IMR-90 (cell line): Measurements from ENCODE around the gene SIRPG. TPM values are rescaled to one million over a fixed set of nuclear protein-coding genes. Genes with fewer than 3 reads are reported as not detected.

Experiments used
- ATAC-seq: fragments of 200-7000 bp; cut with Tn5 transposase; 2 replicates; pipeline ENCODE4 v1.9.1; 2020; ENCODE audit warnings: low read depth, mild to moderate bottlenecking, moderate library complexity
- BruUV-seq: library from RNA; stranded (reverse); fragments of 400-500 nt; replicated peaks from 2 replicates; lab custom pipeline; 2021; lab: Mats Ljungman, UMichigan
- CTCF ChIA-PET: fragments of 300-600 bp; formaldehyde crosslinking; extraction: SDS; loops from one replicate; lab custom pipeline; 2021; ENCODE audit warnings: antibody characterized with exemption; lab: Yijun Ruan, JAX
- POLR2A ChIA-PET: fragments of 300-600 bp; sonication (Branson Sonifier 250); formaldehyde crosslinking; loops from one replicate; lab custom pipeline; 2022; ENCODE audit warnings: antibody characterized with exemption; ENCODE audit not compliant: unreplicated experiment; lab: Charles Lee
- DNase-seq: peaks from one replicate; pipeline ENCODE4 v3.0.0; 2013
- H2AFZ ChIP-seq: replicated peaks from 2 replicates; pipeline ENCODE3; 2013; ENCODE audit warnings: low read length, mild to moderate bottlenecking; ENCODE audit not compliant: poor library complexity
- H2AK5ac ChIP-seq: 2 replicates; pipeline ENCODE4 v1.6.1; 2013; ENCODE audit warnings: low read depth, low read length, inconsistent platforms
- H2AK9ac ChIP-seq: replicated peaks from 2 replicates; pipeline ENCODE3; 2013; ENCODE audit warnings: mild to moderate bottlenecking, low read depth, low read length, moderate library complexity; ENCODE audit not compliant: poor library complexity
- H2BK120ac ChIP-seq: 2 replicates; pipeline ENCODE4 v1.6.1; 2013; ENCODE audit warnings: low read depth, low read length, inconsistent platforms
- H2BK15ac ChIP-seq: 3 replicates; pipeline ENCODE4 v1.6.1; 2013; ENCODE audit warnings: low read depth, low read length, inconsistent platforms
- H2BK20ac ChIP-seq: 2 replicates; pipeline ENCODE4 v1.6.1; 2013; ENCODE audit warnings: low read depth, mild to moderate bottlenecking, inconsistent platforms, low read length, moderate library complexity
- H2BK5ac ChIP-seq: 2 replicates; pipeline ENCODE4 v1.6.1; 2013; ENCODE audit warnings: mild to moderate bottlenecking, low read depth, low read length, inconsistent platforms; ENCODE audit not compliant: poor library complexity, severe bottlenecking
- H3K14ac ChIP-seq: replicated peaks from 2 replicates; pipeline ENCODE4 v1.6.1; 2013; ENCODE audit warnings: low read depth, low read length, inconsistent platforms
- H3K18ac ChIP-seq: 2 replicates; pipeline ENCODE4 v1.6.1; 2013; ENCODE audit warnings: low read depth, low read length, control low read depth
- H3K23ac ChIP-seq: 2 replicates; pipeline ENCODE4 v1.6.1; 2013; ENCODE audit warnings: low read depth, low read length, inconsistent platforms
- H3K27ac ChIP-seq: 2 replicates; pipeline ENCODE4 v1.5.1; 2013; ENCODE audit warnings: mild to moderate bottlenecking, control low read depth, low read length; ENCODE audit not compliant: insufficient read depth
- H3K27me3 ChIP-seq: 2 replicates; pipeline ENCODE4 v1.6.1; 2013; ENCODE audit warnings: low read length; ENCODE audit not compliant: control insufficient read depth, insufficient read depth
- H3K36me3 ChIP-seq: 2 replicates; pipeline ENCODE4 v1.6.1; 2013; ENCODE audit warnings: low read length, mixed read lengths; ENCODE audit not compliant: control insufficient read depth, insufficient read depth
- H3K4ac ChIP-seq: 2 replicates; pipeline ENCODE4 v1.6.1; 2013; ENCODE audit warnings: low read depth, low read length, inconsistent platforms
- H3K4me1 ChIP-seq: 2 replicates; pipeline ENCODE4 v1.6.1; 2013; ENCODE audit warnings: low read length, mixed read lengths; ENCODE audit not compliant: control insufficient read depth, insufficient read depth
- H3K4me2 ChIP-seq: 2 replicates; pipeline ENCODE4 v1.6.1; 2013; ENCODE audit warnings: low read depth, mild to moderate bottlenecking, control low read depth, low read length, moderate library complexity
- H3K4me3 ChIP-seq: 2 replicates; pipeline ENCODE4 v1.5.1; 2013; ENCODE audit warnings: low read depth, mild to moderate bottlenecking, control low read depth, low read length, moderate library complexity; ENCODE audit not compliant: insufficient read depth
- H3K56ac ChIP-seq: 2 replicates; pipeline ENCODE4 v1.6.1; 2013; ENCODE audit warnings: low read length, inconsistent platforms; ENCODE audit not compliant: insufficient read depth; ENCODE audit errors: extremely low read depth
- H3K79me1 ChIP-seq, 2 experiments: 2 replicates each; pipeline ENCODE4 v1.6.1; 2013; ENCODE audit warnings: low read length in 2 of 2, inconsistent platforms in 1 of 2, low read depth in 1 of 2
- H3K9ac ChIP-seq: 2 replicates; pipeline ENCODE4 v1.6.1; 2013; ENCODE audit warnings: low read depth, low read length, control low read depth
- H3K9me1 ChIP-seq: 2 replicates; pipeline ENCODE4 v1.6.1; 2013; ENCODE audit warnings: low read length, inconsistent platforms; ENCODE audit not compliant: insufficient read depth
- H3K9me3 ChIP-seq: 2 replicates; pipeline ENCODE4 v1.6.1; 2013; ENCODE audit warnings: low read length; ENCODE audit not compliant: control insufficient read depth, insufficient read depth
- H4K20me1 ChIP-seq: 2 replicates; pipeline ENCODE4 v1.6.1; 2013; ENCODE audit warnings: low read length, inconsistent platforms; ENCODE audit not compliant: insufficient read depth
- H4K5ac ChIP-seq: 2 replicates; pipeline ENCODE4 v1.6.1; 2013; ENCODE audit warnings: mild to moderate bottlenecking, low read depth, low read length, control low read depth
- H4K8ac ChIP-seq, 2 experiments: 2 replicates each; pipeline ENCODE4 v1.6.1; 2013; ENCODE audit warnings: low read depth in 2 of 2, low read length in 2 of 2, control low read depth in 1 of 2, inconsistent platforms in 1 of 2
- H4K91ac ChIP-seq: 2 replicates; pipeline ENCODE4 v1.6.1; 2013; ENCODE audit warnings: low read depth, low read length, inconsistent platforms; ENCODE audit not compliant: insufficient read depth
- BHLHE40 ChIP-seq: fragments of 150-350 bp; IDR thresholded peaks from 2 replicates; pipeline ENCODE4 v1.6.1; 2016; ENCODE audit warnings: mild to moderate bottlenecking, low read depth, low read length
- CEBPB ChIP-seq: IDR thresholded peaks from 2 replicates; pipeline ENCODE4 v1.6.1; 2012; ENCODE audit warnings: low read depth, low read length, improper control_type of control experiment
- CHD1 ChIP-seq: IDR thresholded peaks from 2 replicates; pipeline ENCODE4 v1.6.1; 2012; ENCODE audit warnings: low read depth, low read length, improper control_type of control experiment
- FOS ChIP-seq: fragments of 150-350 bp; IDR thresholded peaks from 2 replicates; pipeline ENCODE4 v1.6.1; 2016; ENCODE audit warnings: low read depth, low read length
- MAZ ChIP-seq: IDR thresholded peaks from 2 replicates; pipeline ENCODE4 v1.6.1; 2012; ENCODE audit warnings: low read depth, mild to moderate bottlenecking, low read length, improper control_type of control experiment, moderate library complexity, borderline replicate concordance
- POLR2A ChIP-seq: IDR thresholded peaks from 2 replicates; pipeline ENCODE4 v1.6.1; 2012; ENCODE audit warnings: mild to moderate bottlenecking, low read depth, low read length
- RAD21 ChIP-seq: IDR thresholded peaks from 2 replicates; pipeline ENCODE4 v1.6.1; 2012; ENCODE audit warnings: low read length, improper control_type of control experiment
- RCOR1 ChIP-seq: IDR thresholded peaks from 2 replicates; pipeline ENCODE4 v1.6.1; 2012; ENCODE audit warnings: mild to moderate bottlenecking, low read length, improper control_type of control experiment; ENCODE audit not compliant: insufficient replicate concordance
- RFX5 ChIP-seq: IDR thresholded peaks from 2 replicates; pipeline ENCODE4 v1.8.0; 2012; ENCODE audit warnings: low read depth, mild to moderate bottlenecking, low read length, moderate library complexity
- SMC3 ChIP-seq: fragments of 150-350 bp; IDR thresholded peaks from 2 replicates; pipeline ENCODE4 v1.6.1; 2016; ENCODE audit warnings: low read depth, mild to moderate bottlenecking, antibody characterized with exemption, low read length, moderate library complexity
- WGBS, 2 experiments: methylation state at CpG; one replicate each; pipeline versions ENCODE4 v1.1.5 to v1.1.7; 2013; ENCODE audit warnings: missing lambda C conversion rate in 2 of 2; ENCODE audit not compliant: insufficient read length in 1 of 2; ENCODE audit errors: extremely low coverage in 2 of 2; 5-methylcytosine and 5-hydroxymethylcytosine counted together
- dilution Hi-C: fragments of 300-500 bp; cut with HindIII; formaldehyde crosslinking; loops from one replicate; pipeline ENCODE4 v1.14.3; 2018; ENCODE audit warnings: low sequenced_read_pairs; ENCODE audit not compliant: unreplicated experiment
- in situ Hi-C: fragments of 300-500 bp; cut with MboI; formaldehyde crosslinking; loops from 3 replicates; pipeline ENCODE4 v1.14.3; 2019; ENCODE audit warnings: low sequenced_read_pairs, inconsistent platforms, mixed read lengths
- intact Hi-C: fragments of 100-400 bp; cut with micrococcal nuclease; formaldehyde crosslinking; loops from 2 replicates; pipeline ENCODE4 v1.10.0; 2022
- polyA plus RNA-seq, 3 experiments: library from polyadenylated mRNA; depleted of rRNA; stranded (reverse); fragments of >200 nt; gene quantifications; 2 replicates each; pipeline ENCODE4 v1.2.3, GENCODE V29; 2012; ENCODE audit warnings: low replicate concordance in 1 of 3
- total RNA-seq: library from RNA; depleted of rRNA; stranded (reverse); fragments of >200 nt; gene quantifications from 2 replicates; pipeline ENCODE4 v1.2.3, GENCODE V29; 2012
- TF ChIP-seq, protein P1 (sequence below): conservative IDR thresholded peaks from 2 replicates; pipeline ENCODE4 v1.5.1; 2012; ENCODE audit warnings: mild to moderate bottlenecking, low read depth, low read length, improper control_type of control experiment

Gene SIRPG
- total and polyA plus RNA-seq, 2 of the 4 experiments (the other 2 are of a cell fraction): not detected

DNA sequence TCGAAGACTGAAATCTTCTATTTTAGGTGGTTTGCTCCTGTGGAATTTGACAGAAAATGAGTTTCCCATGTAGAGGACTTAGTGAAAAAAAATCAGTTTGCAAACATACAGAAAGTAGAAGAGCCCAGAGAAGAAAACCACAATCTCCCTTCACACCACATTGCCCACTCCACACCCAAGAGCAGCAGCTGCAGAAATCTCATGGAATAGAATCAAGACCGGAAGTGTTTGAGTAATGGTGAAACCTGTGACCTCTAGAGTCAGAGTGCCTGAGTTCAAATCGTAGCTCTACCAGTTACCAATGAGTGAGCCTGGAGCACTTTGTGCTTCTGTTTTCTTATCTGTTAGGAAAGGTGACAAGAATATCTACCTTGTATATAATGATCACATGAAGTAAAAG, 4.6 kb downstream of the SIRPG start:
- H3K4me1 ChIP-seq: no peaks in the 10 kb centered on the region
- H3K36me3 ChIP-seq: no peaks in the 10 kb centered on the region
- no peaks in the 10 kb centered on the region for H4K20me1 ChIP-seq
- H3K27ac ChIP-seq: no peak overlapping the region
- DNase-seq: no peak
- no peak overlapping the region for H3K14ac ChIP-seq
- H4K91ac ChIP-seq: no peak overlapping the region
- no peak for ATAC-seq
- 60% methylated on average over 1 of the region's 3 CpGs; no CpG with 5 or more reads in 1 of the 2 experiments for WGBS, 2 experiments
- ChIA-PET POLR2A (no interaction called here), CTCF (no interaction called here)
- no peak overlapping the region for H3K18ac ChIP-seq
- no peaks in the 10 kb centered on the region for H3K9me3 ChIP-seq
- TF ChIP-seq, protein P1, sequence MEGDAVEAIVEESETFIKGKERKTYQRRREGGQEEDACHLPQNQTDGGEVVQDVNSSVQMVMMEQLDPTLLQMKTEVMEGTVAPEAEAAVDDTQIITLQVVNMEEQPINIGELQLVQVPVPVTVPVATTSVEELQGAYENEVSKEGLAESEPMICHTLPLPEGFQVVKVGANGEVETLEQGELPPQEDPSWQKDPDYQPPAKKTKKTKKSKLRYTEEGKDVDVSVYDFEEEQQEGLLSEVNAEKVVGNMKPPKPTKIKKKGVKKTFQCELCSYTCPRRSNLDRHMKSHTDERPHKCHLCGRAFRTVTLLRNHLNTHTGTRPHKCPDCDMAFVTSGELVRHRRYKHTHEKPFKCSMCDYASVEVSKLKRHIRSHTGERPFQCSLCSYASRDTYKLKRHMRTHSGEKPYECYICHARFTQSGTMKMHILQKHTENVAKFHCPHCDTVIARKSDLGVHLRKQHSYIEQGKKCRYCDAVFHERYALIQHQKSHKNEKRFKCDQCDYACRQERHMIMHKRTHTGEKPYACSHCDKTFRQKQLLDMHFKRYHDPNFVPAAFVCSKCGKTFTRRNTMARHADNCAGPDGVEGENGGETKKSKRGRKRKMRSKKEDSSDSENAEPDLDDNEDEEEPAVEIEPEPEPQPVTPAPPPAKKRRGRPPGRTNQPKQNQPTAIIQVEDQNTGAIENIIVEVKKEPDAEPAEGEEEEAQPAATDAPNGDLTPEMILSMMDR: no peak
- TF ChIP-seq RAD21 (no peak), CHD1 (no peak), BHLHE40 (no peak), RFX5 (no peak), CEBPB (no peak), MAZ (no peak), FOS (no peak), POLR2A (no peak), RCOR1 (no peak), SMC3 (no peak)
- no peak overlapping the region for H2AK5ac ChIP-seq
- dilution Hi-C loops: no loop called here
- H3K9ac ChIP-seq: no peak overlapping the region
- H2BK120ac ChIP-seq: no peak overlapping the region
- in situ Hi-C loops: no loop called here
- H3K23ac ChIP-seq: no peak overlapping the region
- no peaks in the 10 kb centered on the region for H3K9me1 ChIP-seq
- no peaks in the 10 kb centered on the region for H3K79me1 ChIP-seq
- no peak overlapping the region for H3K4ac ChIP-seq
- H2BK5ac ChIP-seq: no peak overlapping the region
- H2AK9ac ChIP-seq: no peak overlapping the region
- no peak overlapping the region for H2BK20ac ChIP-seq
- H2BK15ac ChIP-seq: no peak overlapping the region
- H4K5ac ChIP-seq: no peak overlapping the region
- intact Hi-C loops: no loop called here
- no TSS peak for BruUV-seq
- H2AFZ ChIP-seq: no peak overlapping the region
- H3K27me3 ChIP-seq: no peaks in the 10 kb centered on the region; the same call in 1 of the 2 replicates
- H3K4me2 ChIP-seq: no peak overlapping the region
- no peak overlapping the region for H3K56ac ChIP-seq
- H3K4me3 ChIP-seq: no peak overlapping the region
- H4K8ac ChIP-seq: no peak overlapping the region
